ENCODE data around the gene AGFG2. TPM values are rescaled to one million over a fixed set of nuclear protein-coding genes. Genes with fewer than 3 reads are reported as not detected.
"Not testable (repeated sequence)": the region's sequence is repeated elsewhere in the genome, so short reads cannot be mapped to it uniquely, and the experiment has no call there.

The AGFG2 gene
- total and polyA plus RNA-seq, 9 donors = 6.1 to 13.7 (median 12.1) TPM

DNA sequence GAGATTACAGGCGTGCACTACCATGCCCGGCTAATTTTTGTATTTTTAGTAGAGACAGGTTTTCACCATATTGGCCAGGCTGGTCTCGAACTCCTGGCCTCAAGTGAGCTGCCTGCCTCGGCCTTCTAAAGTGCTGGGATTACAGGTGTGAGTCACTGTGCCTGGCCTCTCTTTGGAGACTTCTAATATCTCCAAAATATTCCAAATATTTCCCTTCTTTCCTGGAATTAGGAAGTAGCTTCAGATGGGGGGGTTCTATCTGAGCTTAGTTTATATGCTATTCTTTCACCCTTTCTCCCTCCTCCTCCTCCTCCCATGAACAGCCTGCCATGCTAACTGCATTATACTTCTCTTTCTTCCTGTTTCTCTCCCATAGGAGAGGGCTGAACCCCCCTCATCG lies 9.4 kb downstream of the AGFG2 start:
- not testable (repeated sequence) for H3K9me3 ChIP-seq (replicated peaks; ENCODE audit: control insufficient read depth, low read depth, low read length); H3K27ac ChIP-seq (ENCODE audit: low read length); H3K27me3 ChIP-seq (ENCODE audit: control insufficient read depth, insufficient read depth, low read length); H3K4me3 ChIP-seq (ENCODE audit: low read length); DNase-seq; H3K36me3 ChIP-seq (ENCODE audit: control insufficient read depth, insufficient read depth, low read length)
- WGBS (ENCODE audit: insufficient coverage) = 70% methylated on average over 3 of the region's 5 CpGs
- H3K4me1 ChIP-seq (ENCODE audit: control insufficient read depth, insufficient read depth, low read length) = peaks cover 21% of the 10 kb centered on the region

GRCh38 chr7:100552532-100552931 lies 13.5 kb downstream of the AGFG2 start:
- no peak overlapping the region for H3K27ac ChIP-seq (ENCODE audit: low read length)
- 90% methylated on average over 2 of the region's 2 CpGs for WGBS (ENCODE audit: insufficient coverage)
- no peaks in the 10 kb centered on the region for H3K9me3 ChIP-seq (replicated peaks; ENCODE audit: control insufficient read depth, low read depth, low read length)
- H3K4me3 ChIP-seq (ENCODE audit: low read length) = no peak overlapping the region
- no peak for DNase-seq
- peaks cover 4% of the 10 kb centered on the region for H3K4me1 ChIP-seq (ENCODE audit: control insufficient read depth, insufficient read depth, low read length)
- no peaks in the 10 kb centered on the region for H3K27me3 ChIP-seq (ENCODE audit: control insufficient read depth, insufficient read depth, low read length)
- peaks cover 34% of the 10 kb centered on the region for H3K36me3 ChIP-seq (ENCODE audit: control insufficient read depth, insufficient read depth, low read length)

- H3K9me3 ChIP-seq (replicated peaks; ENCODE audit: control insufficient read depth, low read depth, low read length) = no peaks in the 10 kb centered on the region
- 92% methylated on average over 2 of the region's 3 CpGs for WGBS (ENCODE audit: insufficient coverage)
- no peak for DNase-seq
- H3K27ac ChIP-seq (ENCODE audit: low read length) = no peak overlapping the region
- no peaks in the 10 kb centered on the region for H3K27me3 ChIP-seq (ENCODE audit: control insufficient read depth, insufficient read depth, low read length)
- H3K4me3 ChIP-seq (ENCODE audit: low read length) = no peak overlapping the region
- no peaks in the 10 kb centered on the region for H3K4me1 ChIP-seq (ENCODE audit: control insufficient read depth, insufficient read depth, low read length)
- H3K36me3 ChIP-seq (ENCODE audit: control insufficient read depth, insufficient read depth, low read length) = peaks cover 34% of the 10 kb centered on the region
These were observed 14.0 kb downstream of the AGFG2 start for GRCh38 chr7:100553032-100553431.

- Histone ChIP-seq H3K4me1 (ENCODE audit: control insufficient read depth, insufficient read depth, low read length) (no peaks in the 10 kb centered on the region), H3K27me3 (ENCODE audit: control insufficient read depth, insufficient read depth, low read length) (no peaks in the 10 kb centered on the region), H3K36me3 (ENCODE audit: control insufficient read depth, insufficient read depth, low read length) (peaks cover 34% of the 10 kb centered on the region), H3K27ac (ENCODE audit: low read length) (no peak overlapping the region), H3K9me3 (replicated peaks; ENCODE audit: control insufficient read depth, low read depth, low read length) (no peaks in the 10 kb centered on the region), H3K4me3 (ENCODE audit: low read length) (no peak overlapping the region)
- DNase-seq = no peak
- 85% methylated on average over 2 of the region's 5 CpGs for WGBS (ENCODE audit: insufficient coverage)
These were observed 16.7 kb downstream of the AGFG2 start for GRCh38 chr7:100555701-100556100.

GRCh38 chr7:100556541-100556940 lies 17.5 kb downstream of the AGFG2 start:
- H3K4me1 ChIP-seq (ENCODE audit: control insufficient read depth, insufficient read depth, low read length) = no peaks in the 10 kb centered on the region
- H3K27me3 ChIP-seq (ENCODE audit: control insufficient read depth, insufficient read depth, low read length) = no peaks in the 10 kb centered on the region
- H3K9me3 ChIP-seq (replicated peaks; ENCODE audit: control insufficient read depth, low read depth, low read length) = no peaks in the 10 kb centered on the region
- H3K36me3 ChIP-seq (ENCODE audit: control insufficient read depth, insufficient read depth, low read length) = peaks cover 37% of the 10 kb centered on the region
- WGBS (ENCODE audit: insufficient coverage) = 90% methylated on average over 2 of the region's 4 CpGs
- H3K27ac ChIP-seq (ENCODE audit: low read length) = no peak overlapping the region
- DNase-seq = no peak
- H3K4me3 ChIP-seq (ENCODE audit: low read length) = no peak overlapping the region

GRCh38 chr7:100559127-100559526 lies 20.1 kb downstream of the AGFG2 start:
- Histone ChIP-seq H3K4me1 (ENCODE audit: control insufficient read depth, insufficient read depth, low read length) (peaks cover 2% of the 10 kb centered on the region), H3K27me3 (ENCODE audit: control insufficient read depth, insufficient read depth, low read length) (no peaks in the 10 kb centered on the region), H3K36me3 (ENCODE audit: control insufficient read depth, insufficient read depth, low read length) (peaks cover 43% of the 10 kb centered on the region), H3K27ac (ENCODE audit: low read length) (no peak overlapping the region), H3K4me3 (ENCODE audit: low read length) (no peak overlapping the region), H3K9me3 (replicated peaks; ENCODE audit: control insufficient read depth, low read depth, low read length) (no peaks in the 10 kb centered on the region)
- DNase-seq = no peak
- no CpG with 5 or more reads among the region's 4 CpGs for WGBS (ENCODE audit: insufficient coverage)

GRCh38 chr7:100561491-100562194 lies 22.6 kb downstream of the AGFG2 start:
- WGBS (ENCODE audit: insufficient coverage) = 93% methylated on average over 12 of the region's 12 CpGs
- Histone ChIP-seq H3K27me3 (ENCODE audit: control insufficient read depth, insufficient read depth, low read length) (no peaks in the 10 kb centered on the region), H3K9me3 (replicated peaks; ENCODE audit: control insufficient read depth, low read depth, low read length) (no peaks in the 10 kb centered on the region), H3K4me3 (ENCODE audit: low read length) (no peak overlapping the region), H3K36me3 (ENCODE audit: control insufficient read depth, insufficient read depth, low read length) (peaks cover 34% of the 10 kb centered on the region), H3K27ac (ENCODE audit: low read length) (no peak overlapping the region), H3K4me1 (ENCODE audit: control insufficient read depth, insufficient read depth, low read length) (peaks cover 3% of the 10 kb centered on the region)
- DNase-seq = no peak

- no peaks in the 10 kb centered on the region for H3K27me3 ChIP-seq (ENCODE audit: control insufficient read depth, insufficient read depth, low read length)
- WGBS (ENCODE audit: insufficient coverage) = 79% methylated on average over 21 of the region's 26 CpGs
These were observed 23.4 kb downstream of the AGFG2 start for GRCh38 chr7:100562195-100563099.

DNA sequence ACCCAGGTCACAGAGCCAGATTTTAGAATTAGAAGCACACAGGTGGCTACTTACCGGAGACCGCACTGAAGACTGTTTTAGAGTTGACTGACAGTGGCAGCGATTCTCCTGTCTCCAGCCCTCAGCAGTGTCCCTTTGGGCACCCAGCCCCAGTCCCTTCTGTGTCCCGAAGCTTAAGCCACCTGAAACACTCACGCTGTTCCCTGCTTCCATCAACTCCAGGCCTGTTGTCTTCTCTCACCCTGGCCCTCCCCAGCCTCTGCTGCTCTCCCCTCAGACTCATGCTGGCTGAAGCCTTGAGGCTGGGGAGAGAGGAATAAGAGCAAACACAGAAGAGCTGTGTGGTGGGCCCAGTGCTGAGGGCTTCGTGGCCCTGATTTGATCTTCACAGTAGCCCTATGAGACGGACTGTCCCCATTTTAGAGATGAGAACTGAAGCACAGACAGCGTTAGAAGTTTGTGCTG lies 24.1 kb downstream of the AGFG2 start:
- H3K27ac ChIP-seq (ENCODE audit: low read length) = no peak overlapping the region
- 93% methylated on average over 6 of the region's 8 CpGs for WGBS (ENCODE audit: insufficient coverage)

More at GRCh38 chr7:100562195-100563099, 23.4 kb downstream of the AGFG2 start:
- Histone ChIP-seq H3K4me1 (ENCODE audit: control insufficient read depth, insufficient read depth, low read length) (peaks cover 3% of the 10 kb centered on the region), H3K36me3 (ENCODE audit: control insufficient read depth, insufficient read depth, low read length) (peaks cover 33% of the 10 kb centered on the region), H3K9me3 (replicated peaks; ENCODE audit: control insufficient read depth, low read depth, low read length) (no peaks in the 10 kb centered on the region), H3K27ac (ENCODE audit: low read length) (no peak overlapping the region), H3K4me3 (ENCODE audit: low read length) (no peak overlapping the region)
- peak; percentile 10 for DNase-seq

GRCh38 chr7:100563809-100564400 lies 24.9 kb downstream of the AGFG2 start:
- Histone ChIP-seq H3K4me3 (ENCODE audit: low read length) (no peak overlapping the region), H3K27me3 (ENCODE audit: control insufficient read depth, insufficient read depth, low read length) (peaks cover 3% of the 10 kb centered on the region), H3K4me1 (ENCODE audit: control insufficient read depth, insufficient read depth, low read length) (peaks cover 3% of the 10 kb centered on the region), H3K36me3 (ENCODE audit: control insufficient read depth, insufficient read depth, low read length) (peaks cover 33% of the 10 kb centered on the region), H3K27ac (ENCODE audit: low read length) (no peak overlapping the region), H3K9me3 (replicated peaks; ENCODE audit: control insufficient read depth, low read depth, low read length) (no peaks in the 10 kb centered on the region)
- DNase-seq = peak; percentile 74
- WGBS (ENCODE audit: insufficient coverage) = 30% methylated on average over 8 of the region's 12 CpGs

More for the DNA sequence above, 24.1 kb downstream of the AGFG2 start:
- Histone ChIP-seq H3K4me3 (ENCODE audit: low read length) (no peak overlapping the region), H3K4me1 (ENCODE audit: control insufficient read depth, insufficient read depth, low read length) (peaks cover 3% of the 10 kb centered on the region), H3K36me3 (ENCODE audit: control insufficient read depth, insufficient read depth, low read length) (peaks cover 33% of the 10 kb centered on the region), H3K9me3 (replicated peaks; ENCODE audit: control insufficient read depth, low read depth, low read length) (no peaks in the 10 kb centered on the region), H3K27me3 (ENCODE audit: control insufficient read depth, insufficient read depth, low read length) (no peaks in the 10 kb centered on the region)
- DNase-seq = no peak

All from muscle of leg (tissue), 11 donors.